ENCODE measurements around the gene MEIS3. TPM values are rescaled to one million over a fixed set of nuclear protein-coding genes. Genes with fewer than 3 reads are reported as not detected.

Gene MEIS3
- total and polyA plus RNA-seq, 2 donors from 2014 or later = 3.8 to 7.6 TPM

DNA sequence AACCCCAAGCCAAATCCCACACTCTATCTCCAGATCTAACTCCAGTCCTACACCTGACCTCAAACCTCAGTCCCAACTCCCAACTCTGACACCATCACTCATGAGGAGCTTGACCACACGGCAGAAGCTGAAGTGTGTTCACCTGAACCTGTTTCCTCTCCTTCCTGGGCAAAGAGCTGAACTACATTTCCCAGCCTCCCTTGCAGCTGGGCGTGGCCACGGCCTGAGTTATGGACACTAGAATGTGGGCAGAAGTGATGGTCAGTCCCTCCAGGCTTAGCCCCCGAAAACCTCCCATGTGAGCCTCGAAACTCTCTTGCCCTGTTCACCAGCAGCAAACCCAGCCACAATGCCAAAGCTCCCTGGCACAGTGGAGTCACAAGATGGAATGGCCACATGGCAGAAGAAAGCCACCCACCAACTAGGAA is 19.5 kb upstream of the MEIS3 start:
- peaks cover 6% of the 10 kb centered on the region for H3K27me3 ChIP-seq (ENCODE audit: control insufficient read depth, insufficient read depth, low read length)

DNA sequence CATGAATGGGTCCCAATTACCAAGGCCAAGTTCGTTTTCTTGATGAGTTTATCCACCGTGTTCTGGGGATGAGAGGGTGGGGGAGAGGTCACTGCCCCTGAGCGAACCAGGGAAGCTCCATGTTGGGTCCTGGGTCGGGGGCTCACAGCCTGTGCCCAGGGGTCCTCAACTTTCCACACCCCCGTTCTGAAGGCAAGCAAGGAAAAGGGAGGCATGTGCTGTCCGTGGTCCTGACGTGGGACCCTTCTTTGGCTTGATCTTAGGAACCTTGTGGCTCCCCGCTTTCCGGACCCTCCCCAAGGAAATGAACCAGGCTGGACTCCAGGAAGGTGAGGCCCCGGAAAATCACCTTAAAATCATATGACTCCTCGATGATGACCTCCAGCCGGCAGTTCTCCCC is 18.2 kb upstream of the MEIS3 start:
- H3K4me1 ChIP-seq (ENCODE audit: control insufficient read depth in 2 of 3, insufficient read depth in 2 of 3, low read depth in 1 of 3, low read length in 3 of 3) = no peaks in the 10 kb centered on the region
- TF ChIP-seq CTCF (IDR thresholded peaks at IDR 0.05; ENCODE audit: borderline replicate concordance, extremely low read depth, insufficient read depth) = no peak
- no peak for FAIRE-seq
- H3K4me3 ChIP-seq (ENCODE audit: low read length in 3 of 3) = no peak overlapping the region
- no peak overlapping the region for H3K9ac ChIP-seq (ENCODE audit: low read length in 3 of 3)
- no peaks in the 10 kb centered on the region for H3K9me3 ChIP-seq (ENCODE audit: control insufficient read depth in 2 of 3, insufficient read depth in 1 of 3, low read length in 3 of 3)
- no peak for DNase-seq
- H3K27me3 ChIP-seq (ENCODE audit: control insufficient read depth, insufficient read depth, low read length) = no peaks in the 10 kb centered on the region
- intact Hi-C loops (cut with DNase I) = loop anchor here (5.0 kb wide), 1 partner anchor 260 kb away; no protein-coding TSS in a partner anchor
- no peak overlapping the region for H3K27ac ChIP-seq (ENCODE audit: low read depth in 2 of 2, low read length in 2 of 2)
- no peaks in the 10 kb centered on the region for H3K36me3 ChIP-seq (ENCODE audit: control insufficient read depth in 2 of 3, insufficient read depth in 3 of 3, low read length in 3 of 3)

More for the DNA sequence above, 19.5 kb upstream of the MEIS3 start:
- no peak overlapping the region for H3K4me3 ChIP-seq (ENCODE audit: low read length in 3 of 3)
- no peak for TF ChIP-seq CTCF (IDR thresholded peaks at IDR 0.05; ENCODE audit: borderline replicate concordance, extremely low read depth, insufficient read depth)
- intact Hi-C loops (cut with DNase I) = loop anchor here (5.0 kb wide), 1 partner anchor 258 kb away; no protein-coding TSS in a partner anchor
- H3K36me3 ChIP-seq (ENCODE audit: control insufficient read depth in 2 of 3, insufficient read depth in 3 of 3, low read length in 3 of 3) = no peaks in the 10 kb centered on the region
- no peak overlapping the region for H3K27ac ChIP-seq (ENCODE audit: low read depth in 2 of 2, low read length in 2 of 2)
- DNase-seq (no peak), FAIRE-seq (no peak)
- H3K4me1 ChIP-seq (ENCODE audit: control insufficient read depth in 2 of 3, insufficient read depth in 2 of 3, low read depth in 1 of 3, low read length in 3 of 3) = no peaks in the 10 kb centered on the region
- no peak overlapping the region for H3K9ac ChIP-seq (ENCODE audit: low read length in 3 of 3)
- H3K9me3 ChIP-seq (ENCODE audit: control insufficient read depth in 2 of 3, insufficient read depth in 1 of 3, low read length in 3 of 3) = no peaks in the 10 kb centered on the region

GRCh38 chr19:47436712-47437401 is 17.5 kb upstream of the MEIS3 start:
- Histone ChIP-seq H3K4me3 (ENCODE audit: low read length in 3 of 3) (no peak overlapping the region), H3K27me3 (ENCODE audit: control insufficient read depth, insufficient read depth, low read length) (peaks cover 4% of the 10 kb centered on the region), H3K9ac (ENCODE audit: low read length in 3 of 3) (no peak overlapping the region), H3K27ac (ENCODE audit: low read depth in 2 of 2, low read length in 2 of 2) (no peak overlapping the region), H3K36me3 (ENCODE audit: control insufficient read depth in 2 of 3, insufficient read depth in 3 of 3, low read length in 3 of 3) (no peaks in the 10 kb centered on the region), H3K4me1 (ENCODE audit: control insufficient read depth in 2 of 3, insufficient read depth in 2 of 3, low read depth in 1 of 3, low read length in 3 of 3) (no peaks in the 10 kb centered on the region), H3K9me3 (ENCODE audit: control insufficient read depth in 2 of 3, insufficient read depth in 1 of 3, low read length in 3 of 3) (no peaks in the 10 kb centered on the region)
- intact Hi-C loops (cut with DNase I) = loop anchor here (5.0 kb wide), 1 partner anchor 260 kb away; no protein-coding TSS in a partner anchor
- TF ChIP-seq CTCF (IDR thresholded peaks at IDR 0.05; ENCODE audit: borderline replicate concordance, extremely low read depth, insufficient read depth) = peak; percentile 89
- FAIRE-seq (no peak), DNase-seq (peak; percentile 78 to 87 (median 82))
